Lung (tissue), 12 donors: Measurements from ENCODE around the gene C19orf67. TPM values are rescaled to one million over a fixed set of nuclear protein-coding genes. Genes with fewer than 3 reads are reported as not detected.
A peak's percentile ranks its signal among the peaks of the same experiment; 100 is the strongest.

ENCODE experiments used
- ATAC-seq: fragments of 200-7000 bp; cut with Tn5 transposase; one replicate; pipeline ENCODE4 v1.9.1; 2020; ENCODE audit warnings: moderate number of reproducible peaks; ENCODE audit not compliant: insufficient read depth, low FRiP score
- DNase-seq, 3 donors: peaks; one replicate each; pipeline ENCODE4 v3.0.0-alpha.2; 2013 to 2017
- H3K27ac ChIP-seq, 2 donors: one replicate each; pipeline ENCODE4 v1.5.1; 2013; ENCODE audit warnings: mild to moderate bottlenecking in 2 of 2, moderate library complexity in 2 of 2, control low read depth in 1 of 2, inconsistent platforms in 1 of 2, low read depth in 1 of 2, low read length in 1 of 2
- H3K27me3 ChIP-seq, 3 donors: one replicate each; pipeline ENCODE4 v1.5.1; 2013; ENCODE audit warnings: low read length in 2 of 3; ENCODE audit not compliant: control insufficient read depth in 3 of 3, insufficient read depth in 3 of 3
- H3K36me3 ChIP-seq, 4 donors: one replicate each; pipeline ENCODE4 v1.5.1; 2013; ENCODE audit warnings: low read length in 4 of 4, mild to moderate bottlenecking in 1 of 4, moderate library complexity in 1 of 4; ENCODE audit not compliant: control insufficient read depth in 4 of 4, insufficient read depth in 4 of 4
- H3K4me1 ChIP-seq, 5 donors: one replicate each; pipeline ENCODE4 v1.5.1; 2013; ENCODE audit warnings: low read length in 5 of 5, mild to moderate bottlenecking in 2 of 5, moderate library complexity in 1 of 5; ENCODE audit not compliant: control insufficient read depth in 5 of 5, insufficient read depth in 5 of 5
- H3K4me3 ChIP-seq: one replicate; pipeline ENCODE4 v1.5.1; 2013; ENCODE audit warnings: mild to moderate bottlenecking, control low read depth, moderate library complexity
- H3K9ac ChIP-seq, 2 donors: one replicate each; pipeline ENCODE4 v1.5.1; 2013; ENCODE audit warnings: low read length in 2 of 2, control low read depth in 1 of 2; ENCODE audit not compliant: insufficient read depth in 1 of 2
- H3K9me3 ChIP-seq, 4 donors: one replicate each; pipeline ENCODE4 v1.5.1; 2013; ENCODE audit warnings: low read length in 3 of 4, mild to moderate bottlenecking in 1 of 4, moderate library complexity in 1 of 4; ENCODE audit not compliant: control insufficient read depth in 4 of 4, insufficient read depth in 3 of 4
- WGBS, 2 donors: extraction: QIAGEN DNeasy Blood & Tissue Kit; methylation state at CpG; one replicate each; pipeline ENCODE4 v1.1.7; 2013; 5-methylcytosine and 5-hydroxymethylcytosine counted together
- polyA plus RNA-seq, 2 donors: library from polyadenylated mRNA; stranded (reverse); fragments of 200-250 nt; gene quantifications; one replicate each; pipeline ENCODE4 v1.2.1, GENCODE V29; 2013
- total RNA-seq, 2 donors: library from RNA; depleted of rRNA in 1 of 2; stranded (reverse); fragments of >200 nt in 1 of 2; gene quantifications; one replicate each; pipeline ENCODE4 v1.2.1, GENCODE V29; 2014 to 2021
- TF ChIP-seq, protein P1 (sequence below): IDR thresholded peaks from 2 replicates; pipeline ENCODE4 v1.5.1; 2012; ENCODE audit warnings: mild to moderate bottlenecking; ENCODE audit errors: control extremely low read depth, extremely low read depth
- donor health status: control.
- donor health status: control.
- donor health status: Bipolar disorder and iron deficiency.
- donor health status: healthy.
- donor health status: DM: yes; HTN: yes; CAD: no.

Gene C19orf67
- total and polyA plus RNA-seq, 4 donors: 0.37 to 1.0 (median 0.38) TPM; not detected in 1

DNA sequence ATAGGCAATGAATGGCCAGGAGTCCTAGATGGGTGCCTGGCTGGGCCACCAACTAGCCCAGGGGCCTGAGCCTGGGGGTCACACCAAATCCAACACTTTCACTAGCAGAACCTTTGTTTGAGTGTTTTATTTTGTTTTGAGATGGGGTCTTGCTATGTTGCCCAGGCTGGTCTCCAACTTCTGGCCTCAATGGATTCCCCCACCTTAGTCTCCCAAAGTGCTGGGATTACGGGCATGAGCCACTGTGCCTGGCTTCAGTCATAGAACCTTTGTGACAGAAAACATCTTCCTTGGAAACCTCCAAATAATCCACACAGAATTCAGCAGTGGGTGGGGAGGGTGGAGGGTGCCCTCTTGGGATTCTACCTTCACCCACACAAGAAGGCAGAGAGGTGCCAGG lies 25.9 kb upstream of the C19orf67 start:
- TF ChIP-seq, protein P1, sequence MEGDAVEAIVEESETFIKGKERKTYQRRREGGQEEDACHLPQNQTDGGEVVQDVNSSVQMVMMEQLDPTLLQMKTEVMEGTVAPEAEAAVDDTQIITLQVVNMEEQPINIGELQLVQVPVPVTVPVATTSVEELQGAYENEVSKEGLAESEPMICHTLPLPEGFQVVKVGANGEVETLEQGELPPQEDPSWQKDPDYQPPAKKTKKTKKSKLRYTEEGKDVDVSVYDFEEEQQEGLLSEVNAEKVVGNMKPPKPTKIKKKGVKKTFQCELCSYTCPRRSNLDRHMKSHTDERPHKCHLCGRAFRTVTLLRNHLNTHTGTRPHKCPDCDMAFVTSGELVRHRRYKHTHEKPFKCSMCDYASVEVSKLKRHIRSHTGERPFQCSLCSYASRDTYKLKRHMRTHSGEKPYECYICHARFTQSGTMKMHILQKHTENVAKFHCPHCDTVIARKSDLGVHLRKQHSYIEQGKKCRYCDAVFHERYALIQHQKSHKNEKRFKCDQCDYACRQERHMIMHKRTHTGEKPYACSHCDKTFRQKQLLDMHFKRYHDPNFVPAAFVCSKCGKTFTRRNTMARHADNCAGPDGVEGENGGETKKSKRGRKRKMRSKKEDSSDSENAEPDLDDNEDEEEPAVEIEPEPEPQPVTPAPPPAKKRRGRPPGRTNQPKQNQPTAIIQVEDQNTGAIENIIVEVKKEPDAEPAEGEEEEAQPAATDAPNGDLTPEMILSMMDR: no peak
- ATAC-seq: no peak
- peaks cover 0 to 9% (median 2%) of the 10 kb centered on the region in 4 donors for H3K36me3 ChIP-seq
- no peak overlapping the region for H3K4me3 ChIP-seq
- peaks cover 9 to 29% (median 16%) of the 10 kb centered on the region in 5 donors for H3K4me1 ChIP-seq
- 95 to 96% methylated on average over 1 of the region's 1 CpG for WGBS, 2 donors
- no peak for DNase-seq
- H3K27ac ChIP-seq: peak overlapping the region in 1 of 2 donors; percentile 13
- H3K9ac ChIP-seq: no peak overlapping the region
- H3K27me3 ChIP-seq: no peaks in the 10 kb centered on the region
- H3K9me3 ChIP-seq: no peaks in the 10 kb centered on the region

DNA sequence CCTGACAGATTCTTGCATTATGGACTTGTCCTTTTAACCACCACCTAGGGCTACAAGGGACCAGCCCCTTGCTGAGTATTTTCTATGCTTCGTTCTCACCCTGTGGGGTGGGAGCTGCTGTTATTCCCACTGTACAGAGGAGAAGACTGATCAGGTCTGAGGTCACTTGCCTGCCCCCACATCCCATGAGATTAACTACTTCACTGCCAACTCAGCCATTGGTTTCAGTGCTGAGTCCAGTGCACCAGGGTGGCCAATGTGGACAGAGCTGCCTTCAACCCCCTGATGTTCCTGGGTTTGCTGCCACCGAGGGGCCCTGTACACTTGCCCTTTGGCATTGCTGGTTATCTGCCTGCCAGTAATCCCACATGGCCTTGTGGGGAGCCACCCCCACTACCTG lies 25.1 kb upstream of the C19orf67 start:
- no peak for ATAC-seq
- no peak for DNase-seq
- Histone ChIP-seq H3K27ac (no peak overlapping the region), H3K4me1 (peaks cover 7 to 23% (median 16%) of the 10 kb centered on the region in 5 donors), H3K9ac (no peak overlapping the region), H3K27me3 (no peaks in the 10 kb centered on the region), H3K36me3 (peaks cover 0 to 14% (median 5%) of the 10 kb centered on the region in 4 donors), H3K4me3 (no peak overlapping the region), H3K9me3 (no peaks in the 10 kb centered on the region)
- TF ChIP-seq, protein P1: no peak
- 68 to 89% methylated on average over 2 of the region's 2 CpGs for WGBS, 2 donors

DNA sequence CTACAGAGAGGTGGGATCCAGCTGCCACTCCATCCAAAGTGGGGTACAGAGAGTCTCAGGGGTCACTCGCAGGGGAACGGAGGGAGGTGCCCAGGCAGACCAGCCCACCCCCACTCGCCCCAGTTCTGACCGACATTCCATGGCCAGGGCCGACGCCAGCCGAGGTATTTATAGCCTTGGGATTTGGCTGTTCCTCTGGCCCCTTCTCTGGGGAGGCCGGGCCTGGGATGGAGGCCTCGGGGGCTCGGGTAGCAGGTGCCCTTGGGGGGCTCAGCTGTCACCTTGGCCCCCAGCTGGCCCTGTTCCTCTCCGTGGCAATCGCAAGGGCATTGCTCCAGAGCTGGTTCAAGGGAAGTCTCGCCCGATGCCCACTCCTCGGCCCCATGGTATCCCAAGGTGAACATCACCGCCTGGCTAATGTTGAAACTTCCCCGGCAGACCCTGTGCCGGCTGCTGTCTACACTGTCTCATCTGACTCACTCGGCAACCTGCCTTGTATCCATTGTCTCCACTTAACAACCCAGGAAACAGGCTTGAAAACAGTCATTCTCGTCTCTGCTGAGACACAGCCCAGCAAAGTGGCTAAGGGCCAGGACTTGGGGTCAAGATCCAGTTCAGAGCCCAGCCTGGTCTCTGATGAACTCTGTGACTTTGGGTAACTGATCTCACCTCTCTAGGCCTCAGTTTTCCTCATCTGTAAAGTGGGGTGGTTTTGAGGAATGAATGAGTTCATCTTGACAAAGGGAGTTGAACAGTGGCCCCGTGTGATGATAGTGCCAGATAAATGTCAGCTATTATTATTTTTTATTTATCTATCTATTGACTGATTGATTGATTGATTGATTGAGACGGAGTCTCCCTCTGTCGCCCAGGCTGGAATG lies 22.2 kb upstream of the C19orf67 start:
- 81 to 89% methylated on average over 23 of the region's 23 CpGs for WGBS, 2 donors
- no peak overlapping the region for H3K9ac ChIP-seq
- peak overlapping the region in 1 of 2 donors; percentile 83 for H3K27ac ChIP-seq
- DNase-seq: no peak
- H3K27me3 ChIP-seq: no peaks in the 10 kb centered on the region
- peaks cover 0 to 10% (median 5%) of the 10 kb centered on the region in 5 donors for H3K4me1 ChIP-seq
- no peak for ATAC-seq
- no peak overlapping the region for H3K4me3 ChIP-seq
- TF ChIP-seq, protein P1: no peak
- H3K9me3 ChIP-seq: no peaks in the 10 kb centered on the region
- H3K36me3 ChIP-seq: peaks cover 5 to 26% (median 10%) of the 10 kb centered on the region in 4 donors
